GM12878 (cell line): ENCODE data around the gene RNF149.

Source experiments
- BRCA1 ChIP-seq: IDR thresholded peaks from 2 replicates; pipeline ENCODE4 v1.6.1; 2011; ENCODE audit warnings: low read depth, low read length, improper control_type of control experiment
- CBFB ChIP-seq: IDR thresholded peaks from 2 replicates; pipeline ENCODE4 v1.6.1; 2016; ENCODE audit warnings: antibody characterized with exemption, low read depth
- CEBPB ChIP-seq, 2 experiments: fragments of 150-350 bp in 1 of 2; IDR thresholded peaks; 2 replicates each; pipeline ENCODE4 v1.6.1; 2012 to 2014; ENCODE audit warnings: low read depth in 2 of 2, low read length in 2 of 2, borderline replicate concordance in 1 of 2, inconsistent platforms in 1 of 2
- CTCF ChIP-seq, 3 experiments: IDR thresholded peaks in 2 of 3; conservative IDR thresholded peaks in 1 of 3; 2 replicates each; pipeline ENCODE4 v1.5.1; 2011; ENCODE audit warnings: low read depth in 3 of 3, low read length in 3 of 3, mild to moderate bottlenecking in 3 of 3, control low read depth in 2 of 3, moderate library complexity in 2 of 3, inconsistent platforms in 1 of 3, mixed read lengths in 1 of 3; ENCODE audit not compliant: control insufficient read depth in 2 of 3, insufficient read depth in 1 of 3; ENCODE audit errors: extremely low read depth in 1 of 3
- GABPA ChIP-seq: IDR thresholded peaks from 2 replicates; pipeline ENCODE4 v1.6.1; 2014; ENCODE audit warnings: antibody characterized with exemption, low read depth, mild to moderate bottlenecking, inconsistent platforms
- HDAC2 ChIP-seq: fragments of 200-600 bp; sonication (generic); IDR thresholded peaks from 2 replicates; pipeline ENCODE4 v1.6.1; 2017
- JUNB ChIP-seq: IDR thresholded peaks from 2 replicates; pipeline ENCODE4 v1.6.1; 2016; ENCODE audit warnings: antibody characterized with exemption, mild to moderate bottlenecking
- NBN ChIP-seq: fragments of 450-650 bp; IDR thresholded peaks from 2 replicates; pipeline ENCODE4 v1.6.1; 2016
- POLR2AphosphoS5 ChIP-seq: IDR thresholded peaks from 2 replicates; pipeline ENCODE4 v1.6.1; 2011; ENCODE audit warnings: mild to moderate bottlenecking, low read length, inconsistent platforms
- RCOR1 ChIP-seq: conservative IDR thresholded peaks from 2 replicates; pipeline ENCODE4 v1.6.1; 2012; ENCODE audit warnings: low read depth, low read length, improper control_type of control experiment
- RFX5 ChIP-seq: IDR thresholded peaks from 2 replicates; pipeline ENCODE4 v1.6.1; 2011; ENCODE audit warnings: low read depth, low read length, improper control_type of control experiment
- ZBTB33 ChIP-seq: fragments of 450-650 bp; IDR thresholded peaks from 2 replicates; pipeline ENCODE4 v1.6.1; 2017; ENCODE audit warnings: mild to moderate bottlenecking

- TF ChIP-seq RFX5: no peak
- no peak for TF ChIP-seq JUNB
- TF ChIP-seq NBN: no peak
- TF ChIP-seq POLR2AphosphoS5: no peak
- no peak for TF ChIP-seq HDAC2
- no peak for TF ChIP-seq ZBTB33
- TF ChIP-seq GABPA: no peak
- no peak for TF ChIP-seq CTCF (IDR thresholded peaks at IDR 0.05 in 2 of 3, conservative IDR thresholded peaks at IDR 0.05 in 1 of 3; ENCODE audit: control insufficient read depth in 2 of 3, extremely low read depth in 1 of 3, insufficient read depth in 1 of 3, low read depth in 3 of 3, low read length in 3 of 3)
- TF ChIP-seq CBFB: no peak
- TF ChIP-seq RCOR1: no peak
- no peak for TF ChIP-seq CEBPB (IDR thresholded peaks at IDR 0.05; ENCODE audit: borderline replicate concordance in 1 of 2, low read depth in 2 of 2, low read length in 2 of 2)
- TF ChIP-seq BRCA1: no peak
Measured at GRCh38 chr2:101300164-101300563, 8.3 kb downstream of the RNF149 start.
